Nephron progenitor cell (in vitro differentiated cells): Measurements from ENCODE around the gene CTDSPL.

ENCODE experiments used
- DNase-seq: peaks from one replicate; pipeline ENCODE4 v3.0.0; 2021
- H3K27ac Mint-ChIP-seq: 2 replicates; pipeline ENCODE4 v1.8.0; 2021; ENCODE audit warnings: mild to moderate bottlenecking, moderate library complexity, mixed read lengths
- H3K27me3 Mint-ChIP-seq: 2 replicates; pipeline ENCODE4 v1.8.0; 2021; ENCODE audit warnings: mild to moderate bottlenecking, low read depth, mixed read lengths; ENCODE audit not compliant: poor library complexity
- H3K36me3 Mint-ChIP-seq: 2 replicates; pipeline ENCODE4 v1.8.0; 2021; ENCODE audit warnings: low read depth, mixed read lengths
- H3K4me1 Mint-ChIP-seq: 2 replicates; pipeline ENCODE4 v1.8.0; 2021; ENCODE audit warnings: mixed read lengths
- H3K4me3 Mint-ChIP-seq: 2 replicates; pipeline ENCODE4 v1.8.0; 2021; ENCODE audit warnings: mild to moderate bottlenecking, moderate library complexity, mixed read lengths
- H3K9me3 Mint-ChIP-seq: 2 replicates; pipeline ENCODE4 v1.8.0; 2021; ENCODE audit warnings: mild to moderate bottlenecking, moderate library complexity, mixed read lengths
- TF ChIP-seq, protein P1 (sequence below): fragments of 200-600 bp; sonication (generic); IDR thresholded peaks from 2 replicates; pipeline ENCODE4 v1.5.0; 2021; ENCODE audit warnings: antibody characterized with exemption

The CTDSPL gene

DNA sequence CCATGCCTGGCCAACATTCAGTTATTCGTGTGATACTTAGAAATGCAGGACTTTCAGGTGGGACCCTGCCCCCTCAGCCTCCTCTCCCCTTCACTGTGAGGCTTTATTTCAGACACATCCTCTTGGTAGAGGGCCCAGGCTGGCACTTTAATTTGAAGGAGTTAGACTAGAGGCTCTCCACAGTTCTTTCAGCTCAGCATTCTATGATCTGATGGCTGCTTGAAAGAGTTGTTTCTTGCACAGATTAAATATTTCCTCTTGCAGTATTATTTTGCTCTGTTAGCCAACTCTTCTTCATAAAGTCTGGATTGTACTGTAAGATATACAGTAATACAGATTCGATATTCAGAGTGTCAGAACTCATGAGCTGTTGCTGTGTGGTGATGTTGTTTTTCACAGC, 35.1 kb downstream of the CTDSPL start:
- H3K9me3 Mint-ChIP-seq, result peaks cover 14% of the 10 kb centered on the region

DNA sequence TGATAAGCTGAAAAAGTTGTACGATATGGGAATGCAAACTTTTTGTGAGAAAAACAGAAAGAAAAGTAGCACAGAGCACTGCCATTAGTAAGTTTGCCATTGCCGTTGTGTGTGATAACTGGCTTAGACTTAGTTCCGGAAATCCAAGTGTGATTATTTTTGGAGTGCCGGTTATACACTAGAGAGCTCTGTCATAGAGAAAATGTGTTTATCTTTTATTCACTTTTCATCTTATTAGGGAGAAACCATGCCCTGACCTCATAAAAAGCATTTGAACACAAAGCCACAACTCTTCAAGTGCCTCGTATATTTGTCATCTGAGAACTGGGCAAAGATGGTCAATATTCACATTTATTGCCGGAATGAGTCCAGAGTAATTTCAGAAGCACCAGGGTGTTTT, 36.1 kb downstream of the CTDSPL start:
- DNase-seq, result no peak
- Mint-ChIP-seq H3K4me1 (peaks cover 38% of the 10 kb centered on the region), H3K36me3 (peaks cover 29% of the 10 kb centered on the region), H3K9me3 (peaks cover 14% of the 10 kb centered on the region), H3K27me3 (no peaks in the 10 kb centered on the region), H3K4me3 (no peak overlapping the region), H3K27ac (no peak overlapping the region)
- TF ChIP-seq, protein P1, sequence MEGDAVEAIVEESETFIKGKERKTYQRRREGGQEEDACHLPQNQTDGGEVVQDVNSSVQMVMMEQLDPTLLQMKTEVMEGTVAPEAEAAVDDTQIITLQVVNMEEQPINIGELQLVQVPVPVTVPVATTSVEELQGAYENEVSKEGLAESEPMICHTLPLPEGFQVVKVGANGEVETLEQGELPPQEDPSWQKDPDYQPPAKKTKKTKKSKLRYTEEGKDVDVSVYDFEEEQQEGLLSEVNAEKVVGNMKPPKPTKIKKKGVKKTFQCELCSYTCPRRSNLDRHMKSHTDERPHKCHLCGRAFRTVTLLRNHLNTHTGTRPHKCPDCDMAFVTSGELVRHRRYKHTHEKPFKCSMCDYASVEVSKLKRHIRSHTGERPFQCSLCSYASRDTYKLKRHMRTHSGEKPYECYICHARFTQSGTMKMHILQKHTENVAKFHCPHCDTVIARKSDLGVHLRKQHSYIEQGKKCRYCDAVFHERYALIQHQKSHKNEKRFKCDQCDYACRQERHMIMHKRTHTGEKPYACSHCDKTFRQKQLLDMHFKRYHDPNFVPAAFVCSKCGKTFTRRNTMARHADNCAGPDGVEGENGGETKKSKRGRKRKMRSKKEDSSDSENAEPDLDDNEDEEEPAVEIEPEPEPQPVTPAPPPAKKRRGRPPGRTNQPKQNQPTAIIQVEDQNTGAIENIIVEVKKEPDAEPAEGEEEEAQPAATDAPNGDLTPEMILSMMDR, result no peak

More for the DNA sequence above, 35.1 kb downstream of the CTDSPL start:
- H3K36me3 Mint-ChIP-seq, result peaks cover 24% of the 10 kb centered on the region
- DNase-seq, result no peak
- no peaks in the 10 kb centered on the region for H3K27me3 Mint-ChIP-seq
- TF ChIP-seq, protein P1, result no peak
- H3K27ac Mint-ChIP-seq, result no peak overlapping the region
- peaks cover 44% of the 10 kb centered on the region for H3K4me1 Mint-ChIP-seq
- H3K4me3 Mint-ChIP-seq, result no peak overlapping the region

DNA sequence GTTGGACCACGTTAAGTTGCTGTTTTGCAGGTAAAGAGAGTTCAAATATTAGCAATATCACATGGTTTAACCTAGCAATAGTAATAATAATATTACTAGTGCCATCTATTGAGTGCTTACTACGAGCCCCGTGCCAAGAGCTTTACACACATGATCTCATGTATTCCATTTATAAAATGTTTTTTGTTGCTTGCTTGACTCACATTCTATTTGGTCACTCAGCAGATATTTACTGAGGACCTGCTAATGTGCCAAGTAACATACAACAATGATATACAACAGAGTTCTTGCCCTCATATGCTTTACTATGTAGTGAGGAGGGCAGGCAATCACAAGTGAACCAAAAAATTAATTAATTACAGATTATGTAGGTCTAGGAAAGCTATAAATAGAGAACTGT, 36.7 kb downstream of the CTDSPL start:
- DNase-seq, result no peak
- TF ChIP-seq, protein P1, result no peak
- peaks cover 30% of the 10 kb centered on the region for H3K36me3 Mint-ChIP-seq
- no peaks in the 10 kb centered on the region for H3K27me3 Mint-ChIP-seq
- peaks cover 14% of the 10 kb centered on the region for H3K9me3 Mint-ChIP-seq
- no peak overlapping the region for H3K27ac Mint-ChIP-seq
- peaks cover 36% of the 10 kb centered on the region for H3K4me1 Mint-ChIP-seq
- H3K4me3 Mint-ChIP-seq, result no peak overlapping the region

DNA sequence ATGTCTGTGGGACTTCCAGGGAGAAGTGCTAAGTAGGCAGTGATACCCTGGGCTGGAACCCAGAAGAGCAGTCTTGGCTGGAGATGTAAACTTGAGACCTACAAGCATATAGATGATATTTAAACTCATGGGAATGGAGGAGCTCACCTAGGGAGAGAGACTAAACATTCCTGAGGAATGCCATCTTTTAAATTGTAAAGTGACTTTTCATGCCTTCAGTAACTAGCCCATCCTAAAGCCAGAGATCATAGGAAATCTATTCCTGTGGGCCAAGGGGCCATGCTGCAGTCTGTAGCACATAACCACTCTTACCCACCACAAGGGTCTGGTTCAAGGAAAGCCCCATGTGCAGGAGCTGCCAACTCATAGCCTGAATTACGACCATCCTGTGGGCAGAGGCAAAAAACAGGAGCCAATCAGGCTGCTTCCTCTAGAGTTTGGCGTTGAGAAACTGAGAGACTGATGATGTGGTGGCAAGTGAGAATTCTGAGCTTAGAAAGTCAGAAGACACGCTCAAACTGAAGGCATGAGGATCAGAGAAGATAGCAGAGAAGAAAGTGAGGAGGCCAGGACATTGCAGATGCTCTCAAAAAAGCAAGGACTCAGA, 37.5 kb downstream of the CTDSPL start:
- peaks cover 36% of the 10 kb centered on the region for H3K4me1 Mint-ChIP-seq
- H3K27ac Mint-ChIP-seq, result no peak overlapping the region
- peaks cover 13% of the 10 kb centered on the region for H3K9me3 Mint-ChIP-seq
- peaks cover 25% of the 10 kb centered on the region for H3K36me3 Mint-ChIP-seq
- TF ChIP-seq, protein P1, result no peak
- no peak overlapping the region for H3K4me3 Mint-ChIP-seq
- DNase-seq, result no peak
- H3K27me3 Mint-ChIP-seq, result no peaks in the 10 kb centered on the region

DNA sequence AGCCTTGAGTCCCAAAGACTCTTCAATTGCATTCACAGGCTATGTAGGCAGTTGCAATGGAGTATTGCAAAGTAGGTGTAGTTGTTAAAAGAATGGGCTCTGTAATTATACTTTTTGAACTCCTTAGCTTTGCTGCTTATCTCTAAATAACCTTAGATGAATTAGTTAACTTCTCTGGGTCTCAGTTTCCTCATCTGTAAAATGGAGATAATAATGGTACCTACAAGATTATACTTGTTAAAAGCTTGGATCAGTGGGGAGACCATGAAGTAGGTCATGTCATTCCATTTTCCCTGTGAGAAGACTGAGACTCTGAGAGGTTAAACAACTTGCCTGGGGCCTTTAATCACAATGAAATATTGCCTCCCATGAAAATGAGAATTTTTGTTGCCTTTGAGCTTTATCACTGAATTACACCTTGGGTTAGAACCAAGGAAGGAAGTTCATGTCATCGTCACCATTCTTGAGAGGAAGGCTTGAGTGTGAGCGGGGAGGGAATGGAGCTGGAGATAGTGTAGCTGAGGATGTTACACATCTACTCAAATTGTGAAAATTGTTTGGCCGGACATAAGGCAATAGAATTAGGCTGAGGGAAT, 38.1 kb downstream of the CTDSPL start:
- Mint-ChIP-seq H3K9me3 (peaks cover 7% of the 10 kb centered on the region), H3K4me1 (peaks cover 36% of the 10 kb centered on the region), H3K4me3 (no peak overlapping the region), H3K27me3 (no peaks in the 10 kb centered on the region), H3K36me3 (peaks cover 19% of the 10 kb centered on the region), H3K27ac (no peak overlapping the region)
- DNase-seq, result no peak
- TF ChIP-seq, protein P1, result no peak

DNA sequence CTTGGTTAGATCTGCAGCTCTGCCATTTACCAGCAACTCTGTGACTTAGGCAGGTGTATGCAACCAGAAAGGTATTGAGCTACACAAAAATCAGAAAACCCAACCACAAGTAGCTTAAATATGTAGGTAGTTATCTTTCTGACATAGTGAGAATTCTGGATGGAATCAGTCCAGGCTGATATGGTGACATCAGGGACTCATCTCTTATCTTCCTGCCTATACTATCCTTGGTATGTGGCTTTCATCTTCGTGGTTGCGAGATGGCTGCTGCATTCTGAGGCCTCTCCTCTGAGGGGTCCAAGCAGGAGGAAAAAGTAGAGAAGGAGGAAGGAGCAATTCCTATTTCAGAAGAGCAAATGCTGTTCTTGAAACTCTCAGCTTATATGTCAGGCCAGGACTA, 40.0 kb downstream of the CTDSPL start:
- Mint-ChIP-seq H3K4me1 (peaks cover 46% of the 10 kb centered on the region), H3K4me3 (no peak overlapping the region), H3K9me3 (no peaks in the 10 kb centered on the region), H3K36me3 (peaks cover 12% of the 10 kb centered on the region), H3K27ac (peak overlapping the region; percentile 28), H3K27me3 (no peaks in the 10 kb centered on the region)
- TF ChIP-seq, protein P1, result no peak
- DNase-seq, result no peak
